IMR-90 (cell line): ENCODE data around the gene ZSCAN10. TPM values are rescaled to one million over a fixed set of nuclear protein-coding genes. Genes with fewer than 3 reads are reported as not detected.
"Not testable (repeated sequence)": the region's sequence is repeated elsewhere in the genome, so short reads cannot be mapped to it uniquely, and the experiment has no call there.

Experiments used
- ATAC-seq: fragments of 200-7000 bp; cut with Tn5 transposase; 2 replicates; pipeline ENCODE4 v1.9.1; 2020; ENCODE audit warnings: low read depth, mild to moderate bottlenecking, moderate library complexity
- BruUV-seq: library from RNA; stranded (reverse); fragments of 400-500 nt; replicated peaks from 2 replicates; lab custom pipeline; 2021; lab: Mats Ljungman, UMichigan
- CTCF ChIA-PET: fragments of 300-600 bp; formaldehyde crosslinking; extraction: SDS; loops from one replicate; lab custom pipeline; 2021; ENCODE audit warnings: antibody characterized with exemption; lab: Yijun Ruan, JAX
- POLR2A ChIA-PET: fragments of 300-600 bp; sonication (Branson Sonifier 250); formaldehyde crosslinking; loops from one replicate; lab custom pipeline; 2022; ENCODE audit warnings: antibody characterized with exemption; ENCODE audit not compliant: unreplicated experiment; lab: Charles Lee
- DNase-seq: peaks from one replicate; pipeline ENCODE4 v3.0.0; 2013
- H2AFZ ChIP-seq: replicated peaks from 2 replicates; pipeline ENCODE3; 2013; ENCODE audit warnings: low read length, mild to moderate bottlenecking; ENCODE audit not compliant: poor library complexity
- H2AK5ac ChIP-seq: 2 replicates; pipeline ENCODE4 v1.6.1; 2013; ENCODE audit warnings: low read depth, low read length, inconsistent platforms
- H2AK9ac ChIP-seq: replicated peaks from 2 replicates; pipeline ENCODE3; 2013; ENCODE audit warnings: mild to moderate bottlenecking, low read depth, low read length, moderate library complexity; ENCODE audit not compliant: poor library complexity
- H2BK120ac ChIP-seq: 2 replicates; pipeline ENCODE4 v1.6.1; 2013; ENCODE audit warnings: low read depth, low read length, inconsistent platforms
- H2BK15ac ChIP-seq: 3 replicates; pipeline ENCODE4 v1.6.1; 2013; ENCODE audit warnings: low read depth, low read length, inconsistent platforms
- H2BK20ac ChIP-seq: 2 replicates; pipeline ENCODE4 v1.6.1; 2013; ENCODE audit warnings: low read depth, mild to moderate bottlenecking, inconsistent platforms, low read length, moderate library complexity
- H2BK5ac ChIP-seq: 2 replicates; pipeline ENCODE4 v1.6.1; 2013; ENCODE audit warnings: mild to moderate bottlenecking, low read depth, low read length, inconsistent platforms; ENCODE audit not compliant: poor library complexity, severe bottlenecking
- H3K14ac ChIP-seq: replicated peaks from 2 replicates; pipeline ENCODE4 v1.6.1; 2013; ENCODE audit warnings: low read depth, low read length, inconsistent platforms
- H3K18ac ChIP-seq: 2 replicates; pipeline ENCODE4 v1.6.1; 2013; ENCODE audit warnings: low read depth, low read length, control low read depth
- H3K23ac ChIP-seq: 2 replicates; pipeline ENCODE4 v1.6.1; 2013; ENCODE audit warnings: low read depth, low read length, inconsistent platforms
- H3K27ac ChIP-seq: 2 replicates; pipeline ENCODE4 v1.5.1; 2013; ENCODE audit warnings: mild to moderate bottlenecking, control low read depth, low read length; ENCODE audit not compliant: insufficient read depth
- H3K27me3 ChIP-seq: 2 replicates; pipeline ENCODE4 v1.6.1; 2013; ENCODE audit warnings: low read length; ENCODE audit not compliant: control insufficient read depth, insufficient read depth
- H3K36me3 ChIP-seq: 2 replicates; pipeline ENCODE4 v1.6.1; 2013; ENCODE audit warnings: low read length, mixed read lengths; ENCODE audit not compliant: control insufficient read depth, insufficient read depth
- H3K4ac ChIP-seq: 2 replicates; pipeline ENCODE4 v1.6.1; 2013; ENCODE audit warnings: low read depth, low read length, inconsistent platforms
- H3K4me1 ChIP-seq: 2 replicates; pipeline ENCODE4 v1.6.1; 2013; ENCODE audit warnings: low read length, mixed read lengths; ENCODE audit not compliant: control insufficient read depth, insufficient read depth
- H3K4me2 ChIP-seq: 2 replicates; pipeline ENCODE4 v1.6.1; 2013; ENCODE audit warnings: low read depth, mild to moderate bottlenecking, control low read depth, low read length, moderate library complexity
- H3K4me3 ChIP-seq: 2 replicates; pipeline ENCODE4 v1.5.1; 2013; ENCODE audit warnings: low read depth, mild to moderate bottlenecking, control low read depth, low read length, moderate library complexity; ENCODE audit not compliant: insufficient read depth
- H3K56ac ChIP-seq: 2 replicates; pipeline ENCODE4 v1.6.1; 2013; ENCODE audit warnings: low read length, inconsistent platforms; ENCODE audit not compliant: insufficient read depth; ENCODE audit errors: extremely low read depth
- H3K79me1 ChIP-seq, 2 experiments: 2 replicates each; pipeline ENCODE4 v1.6.1; 2013; ENCODE audit warnings: low read length in 2 of 2, inconsistent platforms in 1 of 2, low read depth in 1 of 2
- H3K9ac ChIP-seq: 2 replicates; pipeline ENCODE4 v1.6.1; 2013; ENCODE audit warnings: low read depth, low read length, control low read depth
- H3K9me1 ChIP-seq: 2 replicates; pipeline ENCODE4 v1.6.1; 2013; ENCODE audit warnings: low read length, inconsistent platforms; ENCODE audit not compliant: insufficient read depth
- H3K9me3 ChIP-seq: 2 replicates; pipeline ENCODE4 v1.6.1; 2013; ENCODE audit warnings: low read length; ENCODE audit not compliant: control insufficient read depth, insufficient read depth
- H4K20me1 ChIP-seq: 2 replicates; pipeline ENCODE4 v1.6.1; 2013; ENCODE audit warnings: low read length, inconsistent platforms; ENCODE audit not compliant: insufficient read depth
- H4K5ac ChIP-seq: 2 replicates; pipeline ENCODE4 v1.6.1; 2013; ENCODE audit warnings: mild to moderate bottlenecking, low read depth, low read length, control low read depth
- H4K8ac ChIP-seq, 2 experiments: 2 replicates each; pipeline ENCODE4 v1.6.1; 2013; ENCODE audit warnings: low read depth in 2 of 2, low read length in 2 of 2, control low read depth in 1 of 2, inconsistent platforms in 1 of 2
- H4K91ac ChIP-seq: 2 replicates; pipeline ENCODE4 v1.6.1; 2013; ENCODE audit warnings: low read depth, low read length, inconsistent platforms; ENCODE audit not compliant: insufficient read depth
- CEBPB ChIP-seq: IDR thresholded peaks from 2 replicates; pipeline ENCODE4 v1.6.1; 2012; ENCODE audit warnings: low read depth, low read length, improper control_type of control experiment
- CHD1 ChIP-seq: IDR thresholded peaks from 2 replicates; pipeline ENCODE4 v1.6.1; 2012; ENCODE audit warnings: low read depth, low read length, improper control_type of control experiment
- MAFK ChIP-seq: IDR thresholded peaks from 2 replicates; pipeline ENCODE4 v1.6.1; 2012; ENCODE audit warnings: low read depth, low read length, improper control_type of control experiment
- WGBS, 2 experiments: methylation state at CpG; one replicate each; pipeline versions ENCODE4 v1.1.5 to v1.1.7; 2013; ENCODE audit warnings: missing lambda C conversion rate in 2 of 2; ENCODE audit not compliant: insufficient read length in 1 of 2; ENCODE audit errors: extremely low coverage in 2 of 2; 5-methylcytosine and 5-hydroxymethylcytosine counted together
- dilution Hi-C: fragments of 300-500 bp; cut with HindIII; formaldehyde crosslinking; loops from one replicate; pipeline ENCODE4 v1.14.3; 2018; ENCODE audit warnings: low sequenced_read_pairs; ENCODE audit not compliant: unreplicated experiment
- in situ Hi-C: fragments of 300-500 bp; cut with MboI; formaldehyde crosslinking; loops from 3 replicates; pipeline ENCODE4 v1.14.3; 2019; ENCODE audit warnings: low sequenced_read_pairs, inconsistent platforms, mixed read lengths
- intact Hi-C: fragments of 100-400 bp; cut with micrococcal nuclease; formaldehyde crosslinking; loops from 2 replicates; pipeline ENCODE4 v1.10.0; 2022
- polyA plus RNA-seq, 3 experiments: library from polyadenylated mRNA; depleted of rRNA; stranded (reverse); fragments of >200 nt; gene quantifications; 2 replicates each; pipeline ENCODE4 v1.2.3, GENCODE V29; 2012; ENCODE audit warnings: low replicate concordance in 1 of 3
- total RNA-seq: library from RNA; depleted of rRNA; stranded (reverse); fragments of >200 nt; gene quantifications from 2 replicates; pipeline ENCODE4 v1.2.3, GENCODE V29; 2012

The ZSCAN10 gene
- total and polyA plus RNA-seq, 2 of the 4 experiments (the other 2 are of a cell fraction): not detected

- Histone ChIP-seq H2BK15ac (no peak overlapping the region), H3K4me3 (no peak overlapping the region), H2AFZ (no peak overlapping the region), H2BK5ac (no peak overlapping the region), H3K36me3 (no peaks in the 10 kb centered on the region), H2BK20ac (no peak overlapping the region), H3K9ac (no peak overlapping the region), H3K4ac (no peak overlapping the region), H4K5ac (no peak overlapping the region), H3K18ac (no peak overlapping the region), H3K56ac (no peak overlapping the region), H3K9me1 (peaks cover 14% of the 10 kb centered on the region; the same call in 1 of the 2 replicates), H3K14ac (no peak overlapping the region), H3K4me2 (no peak overlapping the region), H3K4me1 (peaks cover 2% of the 10 kb centered on the region; the same call in 1 of the 2 replicates), H3K23ac (no peak overlapping the region), H3K27ac (no peak overlapping the region), H3K9me3 (no peaks in the 10 kb centered on the region), H2BK120ac (no peak overlapping the region), H3K27me3 (peaks cover 24% of the 10 kb centered on the region), H3K79me1 (peaks cover 6 to 10% of the 10 kb centered on the region in 2 experiments; a peak in 2 of 4 replicates), H4K91ac (no peak overlapping the region), H4K8ac (no peak overlapping the region), H2AK5ac (no peak overlapping the region), H2AK9ac (no peak overlapping the region), H4K20me1 (no peaks in the 10 kb centered on the region)
- WGBS, 2 experiments: 61% methylated on average over 3 of the region's 9 CpGs; no CpG with 5 or more reads in 1 of the 2 experiments
- TF ChIP-seq CHD1 (no peak), MAFK (no peak), CEBPB (no peak)
- ATAC-seq (no peak), DNase-seq (no peak)
- no TSS peak for BruUV-seq
- in situ Hi-C loops (no loop called here), intact Hi-C loops (no loop called here), dilution Hi-C loops (no loop called here)
- ChIA-PET POLR2A (no interaction called here), CTCF (no interaction called here)
These were observed 28.4 kb downstream of the ZSCAN10 start for GRCh38 chr16:3070608-3071111.

- CTCF ChIA-PET: not testable (repeated sequence)
- 94% methylated on average over 7 of the region's 11 CpGs; no CpG with 5 or more reads in 1 of the 2 experiments for WGBS, 2 experiments
These were observed 29.9 kb downstream of the ZSCAN10 start for GRCh38 chr16:3069146-3069545.

More at GRCh38 chr16:3069146-3069545, 29.9 kb downstream of the ZSCAN10 start:
- H2BK5ac ChIP-seq, H3K23ac ChIP-seq, H3K27ac ChIP-seq, H2AK9ac ChIP-seq, H4K8ac ChIP-seq, intact Hi-C loops, ATAC-seq, H2BK15ac ChIP-seq, H2AFZ ChIP-seq, H3K56ac ChIP-seq, dilution Hi-C loops, H3K36me3 ChIP-seq, H3K14ac ChIP-seq, H3K4me3 ChIP-seq, H2BK120ac ChIP-seq, H2BK20ac ChIP-seq, H3K4me2 ChIP-seq, in situ Hi-C loops, H3K4ac ChIP-seq, DNase-seq, H4K20me1 ChIP-seq, H4K5ac ChIP-seq, H2AK5ac ChIP-seq, H4K91ac ChIP-seq, H3K9me3 ChIP-seq, BruUV-seq, H3K9ac ChIP-seq, H3K18ac ChIP-seq: not testable (repeated sequence)
- peaks cover 24% of the 10 kb centered on the region for H3K9me1 ChIP-seq
- peaks cover 6 to 19% of the 10 kb centered on the region in 2 experiments; a peak in 2 of 4 replicates for H3K79me1 ChIP-seq
- H3K27me3 ChIP-seq: peaks cover 16% of the 10 kb centered on the region
- H3K4me1 ChIP-seq: peaks cover 12% of the 10 kb centered on the region
- POLR2A ChIA-PET: interaction anchor here (0.5 kb wide), 1 partner anchor 88 kb away, joined by 5 read pairs; no protein-coding TSS in a partner anchor
